Stimulated activated CD8-positive, alpha-beta memory T cell treated with anti-CD3 and anti-CD28 coated beads, Interleukin-4, amount 100 ng/mL, for 24 hours (primary cell): ENCODE data around the gene SCPEP1.

Experiments
- DNase-seq: peaks from one replicate; pipeline ENCODE4 v3.0.0-alpha.2; 2020; ENCODE audit warnings: low read depth

Gene SCPEP1

DNA sequence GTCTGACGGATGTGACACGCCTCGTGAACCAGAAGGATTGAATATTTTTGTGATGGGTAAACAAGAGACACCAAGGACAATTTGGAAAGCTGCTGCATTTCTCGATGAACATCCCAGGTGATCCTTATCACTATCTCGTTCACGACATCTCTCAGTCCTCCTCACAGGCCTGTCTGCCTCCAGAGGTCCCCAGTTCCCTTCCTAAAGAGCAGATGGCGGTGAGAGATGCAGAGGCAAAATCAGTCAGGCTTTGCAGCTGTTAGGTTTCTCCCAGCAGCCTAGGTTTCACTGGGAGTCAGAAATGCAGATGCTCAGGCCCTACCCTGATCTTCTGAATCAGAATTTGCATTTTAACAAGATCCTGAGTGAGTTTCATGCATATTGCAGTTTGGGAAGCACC is 23.6 kb downstream of the SCPEP1 start:
- no peak for DNase-seq

DNA sequence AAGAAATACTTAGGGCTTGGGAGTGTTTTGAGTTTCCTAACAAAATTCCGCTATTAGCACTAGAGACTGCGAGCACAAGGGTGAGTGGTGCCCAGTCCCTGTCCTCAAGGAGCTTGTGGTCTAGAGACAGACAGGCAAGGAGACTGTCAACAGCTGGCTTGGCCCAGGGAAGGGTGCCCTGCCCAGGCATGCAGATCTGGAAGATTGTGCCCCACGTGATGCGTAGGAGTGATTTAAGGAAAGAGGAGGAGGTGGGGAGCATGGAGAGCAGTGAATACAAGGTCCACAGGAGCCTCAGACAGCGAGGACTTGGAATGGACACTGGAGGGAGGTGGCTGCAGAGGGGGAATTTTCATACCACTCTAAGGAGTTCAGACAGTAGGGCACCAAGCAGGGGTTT is 25.0 kb downstream of the SCPEP1 start:
- DNase-seq = no peak

DNA sequence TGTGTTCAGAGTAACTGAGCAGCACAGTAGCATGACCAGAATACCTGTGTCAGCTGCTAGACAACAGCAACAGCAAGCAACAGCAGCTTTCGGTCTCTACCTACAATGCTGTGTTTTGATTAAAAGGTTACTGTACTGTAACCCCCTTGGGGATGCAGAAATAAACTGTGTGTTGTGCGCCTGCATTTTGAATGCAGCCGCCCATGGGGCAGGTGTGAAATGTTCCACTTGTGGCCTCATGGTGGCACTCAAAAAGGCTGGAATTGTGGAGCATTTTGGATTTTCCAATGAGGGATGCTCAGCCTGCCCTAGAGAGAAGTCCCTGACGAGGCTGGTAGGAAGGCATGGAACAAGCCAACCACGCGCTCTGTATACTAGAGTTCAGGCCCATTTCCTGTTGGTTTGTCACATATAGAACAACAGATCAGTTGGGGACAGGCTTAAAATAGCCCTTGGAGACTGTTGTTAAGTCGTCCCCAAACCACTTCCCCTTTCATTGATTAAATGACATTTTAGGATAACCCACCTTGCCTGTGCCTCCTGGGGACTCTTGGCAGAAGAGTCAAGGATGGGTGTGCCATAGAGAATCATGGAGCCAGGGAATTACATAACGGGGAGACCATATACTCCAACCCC is 27.1 kb downstream of the SCPEP1 start:
- no peak for DNase-seq

DNA sequence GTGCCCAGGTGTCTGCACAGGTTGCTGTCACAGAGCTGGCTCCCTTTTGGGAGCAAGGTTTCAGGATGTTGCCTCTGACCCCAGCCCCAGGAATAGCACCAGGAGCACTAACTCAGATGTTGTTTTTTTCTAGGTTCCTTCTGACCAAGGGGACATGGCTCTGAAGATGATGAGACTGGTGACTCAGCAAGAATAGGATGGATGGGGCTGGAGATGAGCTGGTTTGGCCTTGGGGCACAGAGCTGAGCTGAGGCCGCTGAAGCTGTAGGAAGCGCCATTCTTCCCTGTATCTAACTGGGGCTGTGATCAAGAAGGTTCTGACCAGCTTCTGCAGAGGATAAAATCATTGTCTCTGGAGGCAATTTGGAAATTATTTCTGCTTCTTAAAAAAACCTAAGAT is 28.1 kb downstream of the SCPEP1 start:
- DNase-seq = no peak

DNA sequence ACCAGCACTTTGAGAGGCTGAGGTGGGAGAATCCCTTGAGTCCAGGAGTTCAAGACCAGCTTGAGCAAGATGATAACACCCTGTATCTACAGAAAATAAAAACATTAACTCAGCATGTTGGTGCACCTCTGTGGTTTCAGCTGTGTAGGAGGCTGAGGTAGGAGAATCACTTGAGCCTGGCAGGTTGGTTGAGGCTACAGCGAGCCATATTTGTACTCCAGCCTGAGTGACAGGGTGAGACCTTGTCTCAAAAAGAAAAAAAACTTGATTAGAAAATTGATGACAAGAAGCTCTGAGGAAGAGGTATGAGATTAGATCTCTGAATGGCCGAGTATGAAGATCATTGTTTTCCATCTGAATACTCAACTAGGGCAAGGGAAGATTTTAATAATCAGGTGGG is 31.0 kb downstream of the SCPEP1 start:
- DNase-seq = no peak

DNA sequence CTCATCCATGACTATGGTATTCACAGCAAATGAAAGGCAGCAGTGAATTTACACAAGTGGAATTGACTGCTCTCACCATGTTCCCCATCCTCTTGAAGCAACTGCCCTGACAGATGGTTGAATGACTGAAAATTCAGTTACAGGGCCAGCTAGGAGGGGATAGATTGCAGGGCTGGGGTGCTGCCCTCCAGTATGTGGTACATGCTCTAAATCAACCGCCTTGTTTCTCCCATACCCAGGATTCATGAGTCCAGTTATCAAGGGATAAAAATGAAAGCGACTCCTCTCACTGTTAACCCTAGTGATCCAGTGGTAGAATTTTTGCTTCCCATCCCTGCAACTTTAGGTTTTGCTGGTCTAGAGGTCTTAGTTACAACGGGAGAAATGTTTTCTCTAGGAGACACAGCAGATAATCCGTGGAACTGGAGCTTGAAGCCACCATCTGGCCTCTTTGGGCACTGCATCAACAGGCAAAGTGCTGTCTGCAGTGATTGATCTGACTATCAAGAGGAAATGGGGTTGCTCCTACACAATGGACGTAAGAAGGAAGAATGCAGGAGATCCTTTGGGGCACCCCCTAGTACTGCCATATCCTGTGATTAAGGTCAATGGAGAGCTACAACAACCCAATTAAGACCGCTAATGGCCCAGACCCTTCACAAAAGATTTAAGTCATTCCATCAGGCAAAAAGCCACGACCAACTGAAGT is 32.0 kb downstream of the SCPEP1 start:
- peak; percentile 6 for DNase-seq

DNA sequence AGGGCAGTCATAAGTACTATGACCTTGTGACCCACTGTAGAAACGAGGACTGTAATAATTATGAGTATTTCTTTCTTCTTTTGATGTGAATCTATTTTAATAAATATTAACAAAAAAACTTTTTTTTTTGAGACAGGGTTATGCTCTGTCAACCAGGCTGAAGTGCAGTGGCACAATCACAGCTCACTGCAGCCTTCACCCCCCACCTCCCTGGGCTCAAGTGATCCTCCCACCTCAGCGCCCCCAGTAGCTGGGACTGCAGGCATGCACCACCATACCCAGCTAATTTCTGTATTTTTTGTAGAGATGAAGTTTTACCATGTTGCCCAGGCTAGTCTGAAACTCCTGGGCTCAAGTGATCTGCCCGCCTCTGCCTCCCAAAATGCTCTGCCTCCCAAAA is 32.6 kb downstream of the SCPEP1 start:
- DNase-seq = no peak

DNA sequence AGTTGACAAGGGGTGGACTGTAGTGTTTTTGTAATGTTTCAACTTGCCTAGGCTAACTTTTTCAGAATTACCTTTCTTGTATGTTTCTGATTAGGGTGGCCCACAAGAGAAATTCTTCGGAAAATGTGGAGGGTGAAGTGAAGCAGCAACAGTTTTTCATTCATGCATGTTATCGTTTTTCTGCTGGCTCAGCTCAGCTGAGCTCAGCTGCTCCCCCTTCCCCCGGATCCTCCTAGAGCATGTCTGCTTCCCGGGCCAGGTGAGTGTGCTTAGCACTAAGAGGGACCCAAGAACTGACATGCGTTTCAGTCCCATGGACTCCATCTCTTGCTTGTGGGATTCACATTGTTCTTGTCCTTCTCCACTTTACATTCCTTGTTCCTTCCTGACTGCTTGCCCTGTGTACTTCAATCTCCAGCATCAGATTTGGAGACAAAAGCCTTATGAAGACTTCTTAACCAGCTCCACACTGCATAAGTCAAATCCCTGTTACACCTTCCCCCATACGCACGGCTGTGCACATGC is 33.6 kb downstream of the SCPEP1 start:
- DNase-seq = no peak

DNA sequence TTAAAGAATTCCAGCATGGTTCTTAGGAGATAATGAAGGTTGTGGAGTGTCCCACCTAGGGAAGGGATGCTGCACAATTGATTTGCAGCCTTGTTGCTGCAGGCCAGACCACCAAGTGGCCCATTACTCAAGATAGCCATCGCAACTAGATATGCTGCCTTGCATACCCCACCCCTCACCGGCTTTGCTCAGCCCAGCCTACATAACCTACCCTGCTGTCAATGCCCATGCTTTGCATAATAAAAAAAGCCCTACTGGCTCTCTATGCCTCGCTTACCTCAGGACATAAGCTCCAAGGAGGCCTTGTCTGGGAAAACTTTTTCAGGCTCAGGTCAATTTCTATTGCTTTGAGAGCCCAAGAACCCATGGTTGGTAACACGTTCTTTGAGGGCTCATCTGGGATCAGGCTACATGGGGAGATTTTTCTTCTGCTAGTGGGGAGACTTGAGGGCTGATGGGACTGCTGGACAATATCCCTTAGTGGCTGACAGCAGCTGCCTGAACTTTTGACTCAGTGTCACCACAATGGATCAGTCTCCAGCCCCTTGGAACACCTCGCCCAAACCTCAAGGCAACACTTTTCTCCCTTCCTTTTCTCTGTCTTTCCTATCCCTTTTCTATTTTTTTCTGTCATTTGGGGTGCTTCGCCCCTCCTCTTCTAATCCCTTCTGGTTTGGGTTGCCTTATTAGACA is 38.3 kb downstream of the SCPEP1 start:
- no peak for DNase-seq

DNA sequence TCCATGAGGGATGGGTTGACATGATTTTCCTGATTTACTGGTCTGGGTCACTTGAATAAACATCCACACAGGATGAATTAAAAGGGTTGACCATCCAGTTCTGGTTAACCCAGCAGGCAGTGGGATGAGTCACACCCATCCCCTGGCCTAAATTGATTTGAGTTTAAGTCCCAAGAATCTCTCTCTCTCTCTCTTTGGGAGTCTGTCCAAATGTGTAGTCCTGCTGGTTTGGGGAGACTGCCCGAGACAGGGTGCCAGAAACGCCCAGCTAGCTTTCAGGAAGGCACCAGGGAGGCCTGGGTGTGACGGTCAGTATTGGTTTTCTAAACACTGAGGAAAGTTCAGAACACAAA is 38.8 kb downstream of the SCPEP1 start:
- DNase-seq = no peak

DNA sequence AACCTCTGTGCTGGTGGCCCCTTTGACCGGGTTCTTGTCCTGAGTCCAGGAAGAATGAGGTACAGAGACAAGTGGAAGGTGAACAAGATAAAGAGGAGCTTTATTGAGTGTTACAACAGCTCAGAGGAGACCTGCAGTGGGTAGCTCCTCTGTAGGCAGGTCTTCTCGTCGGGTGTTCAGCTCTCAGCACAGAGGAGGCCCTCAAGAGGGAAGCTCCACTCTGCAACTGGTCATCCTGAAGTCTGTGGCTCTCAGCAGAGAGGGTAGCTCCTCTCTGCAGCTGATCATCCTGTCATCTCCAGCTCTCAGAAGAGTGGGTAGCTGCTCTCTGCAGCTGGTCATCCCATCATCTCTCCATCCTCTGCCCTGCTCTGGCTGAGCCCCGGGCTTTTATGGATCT is 39.7 kb downstream of the SCPEP1 start:
- no peak for DNase-seq

DNA sequence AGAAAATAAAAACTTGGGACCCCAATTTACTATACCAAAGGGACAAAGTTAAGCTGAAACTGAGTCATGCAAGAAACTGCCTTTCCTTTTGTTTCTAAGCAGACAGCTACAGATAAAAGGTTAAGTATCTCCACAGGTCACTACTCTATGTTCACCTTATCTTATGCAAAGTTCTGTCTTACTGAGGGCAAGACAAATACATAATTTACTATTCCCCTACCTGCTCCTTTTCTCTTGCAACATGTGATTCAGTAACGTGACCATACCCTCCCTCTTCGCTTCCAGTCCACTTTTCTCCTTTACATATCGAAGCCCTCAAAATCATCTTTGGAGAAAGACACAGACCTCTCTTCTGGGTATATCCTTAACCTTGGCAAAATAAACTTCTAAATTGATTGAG is 42.3 kb downstream of the SCPEP1 start:
- DNase-seq = no peak

DNA sequence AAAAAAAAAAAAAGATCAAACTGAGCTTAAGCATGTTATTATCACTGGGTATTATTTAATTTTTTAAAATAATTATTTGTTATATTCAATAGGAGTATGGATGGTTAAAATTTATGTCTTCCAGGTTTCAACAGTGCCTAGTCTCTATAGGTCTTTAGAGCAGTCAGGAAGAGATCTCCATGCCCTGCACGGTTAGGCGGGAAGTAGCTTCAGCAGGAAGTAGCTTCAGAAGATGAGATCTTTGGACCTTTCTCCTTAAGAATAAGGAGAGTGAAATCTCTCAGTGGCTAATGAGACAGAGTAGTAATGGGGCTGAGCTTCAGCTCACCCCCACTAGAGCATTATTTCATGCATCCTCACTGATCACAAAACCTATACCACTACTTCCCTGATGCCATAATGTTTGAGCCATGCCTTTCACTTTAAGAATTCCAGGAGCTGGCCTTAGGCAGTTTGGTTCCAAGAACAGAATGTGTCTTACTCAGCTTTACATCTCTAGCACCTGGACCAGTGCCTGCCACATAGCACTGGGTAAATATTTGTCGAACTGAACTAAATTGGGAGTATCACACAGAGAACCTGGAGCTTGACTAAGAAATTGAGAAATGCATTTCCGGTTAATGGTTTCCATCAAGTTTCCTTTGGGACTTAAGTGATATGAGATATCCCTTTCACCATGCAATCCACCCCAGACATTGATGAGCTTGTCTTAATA is 43.5 kb downstream of the SCPEP1 start:
- no peak for DNase-seq

DNA sequence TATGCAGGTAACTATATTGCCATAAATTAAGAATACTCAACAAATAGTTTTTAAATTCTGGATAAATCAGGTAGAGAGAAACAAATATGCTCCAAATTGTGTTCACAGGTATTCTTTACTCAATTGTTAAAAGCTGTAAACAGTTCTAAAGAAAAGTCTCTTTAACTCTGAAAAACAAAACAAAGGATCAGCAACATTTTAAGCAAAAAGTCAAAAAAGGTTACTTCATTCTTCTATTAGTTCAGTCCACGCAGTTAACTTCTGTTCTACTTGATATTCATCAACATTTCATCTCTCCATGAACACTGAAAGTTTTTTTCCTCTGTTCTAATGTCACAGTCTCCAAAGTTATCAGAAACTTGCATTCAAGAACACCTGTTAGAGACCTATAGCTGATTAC is 47.9 kb downstream of the SCPEP1 start:
- no peak for DNase-seq

DNA sequence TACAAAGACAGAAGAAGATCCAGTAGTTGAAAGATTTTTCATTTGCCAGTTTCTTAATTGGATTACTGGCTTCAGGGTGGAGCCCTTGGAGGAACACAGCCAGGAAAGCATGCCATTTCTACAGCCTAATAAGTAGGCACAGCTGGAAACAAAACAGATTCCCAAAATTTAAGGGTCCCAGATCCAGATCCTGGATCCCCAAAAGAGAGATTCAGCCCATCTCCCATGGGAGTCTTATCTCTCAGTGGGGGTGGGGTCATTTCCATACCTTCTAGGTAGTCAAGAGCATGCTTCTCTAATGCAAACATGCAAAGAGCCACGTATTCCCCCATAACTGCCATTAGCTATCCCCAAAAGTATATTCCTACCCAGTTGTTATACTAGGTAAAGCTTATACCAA is 49.9 kb downstream of the SCPEP1 start:
- DNase-seq = no peak

DNA sequence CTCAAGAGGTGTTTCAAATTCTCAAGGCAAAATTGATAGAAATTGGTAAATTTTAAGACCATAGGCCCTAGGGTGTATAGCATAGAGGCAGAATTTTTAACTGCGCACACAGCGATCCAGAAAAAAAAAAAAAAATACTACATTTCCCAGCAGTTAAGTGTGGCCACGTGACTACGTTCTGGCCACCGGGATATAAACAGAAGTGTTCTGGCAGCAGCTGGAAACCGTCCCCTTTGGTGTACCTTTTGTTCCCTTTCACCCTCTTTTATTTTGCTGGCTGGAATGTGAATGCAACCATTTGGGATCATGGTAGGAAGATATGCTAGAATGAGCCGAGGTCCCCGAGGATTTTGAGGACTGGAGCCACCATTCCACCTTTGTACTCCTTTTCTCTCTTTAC is 54.4 kb downstream of the SCPEP1 start:
- no peak for DNase-seq

DNA sequence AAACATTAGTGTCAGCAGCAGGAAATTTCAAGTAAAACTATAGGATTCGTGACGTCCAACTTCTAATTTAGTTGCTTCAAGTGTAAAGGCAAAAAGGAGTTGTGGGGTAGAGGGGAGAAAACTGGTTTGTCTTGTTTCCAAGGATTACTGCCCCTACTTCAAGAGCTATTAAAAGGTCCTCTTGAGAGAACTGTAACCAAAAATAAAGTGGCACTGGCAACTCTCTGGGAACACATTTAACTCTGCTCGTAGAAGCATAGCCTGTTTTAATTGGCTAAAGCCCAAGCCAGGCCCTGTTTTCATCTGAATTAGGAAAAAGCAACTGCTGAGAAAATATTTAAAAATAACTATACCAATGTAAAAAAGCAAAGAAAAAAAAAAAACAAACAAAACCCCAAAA is 55.4 kb downstream of the SCPEP1 start:
- DNase-seq = no peak

DNA sequence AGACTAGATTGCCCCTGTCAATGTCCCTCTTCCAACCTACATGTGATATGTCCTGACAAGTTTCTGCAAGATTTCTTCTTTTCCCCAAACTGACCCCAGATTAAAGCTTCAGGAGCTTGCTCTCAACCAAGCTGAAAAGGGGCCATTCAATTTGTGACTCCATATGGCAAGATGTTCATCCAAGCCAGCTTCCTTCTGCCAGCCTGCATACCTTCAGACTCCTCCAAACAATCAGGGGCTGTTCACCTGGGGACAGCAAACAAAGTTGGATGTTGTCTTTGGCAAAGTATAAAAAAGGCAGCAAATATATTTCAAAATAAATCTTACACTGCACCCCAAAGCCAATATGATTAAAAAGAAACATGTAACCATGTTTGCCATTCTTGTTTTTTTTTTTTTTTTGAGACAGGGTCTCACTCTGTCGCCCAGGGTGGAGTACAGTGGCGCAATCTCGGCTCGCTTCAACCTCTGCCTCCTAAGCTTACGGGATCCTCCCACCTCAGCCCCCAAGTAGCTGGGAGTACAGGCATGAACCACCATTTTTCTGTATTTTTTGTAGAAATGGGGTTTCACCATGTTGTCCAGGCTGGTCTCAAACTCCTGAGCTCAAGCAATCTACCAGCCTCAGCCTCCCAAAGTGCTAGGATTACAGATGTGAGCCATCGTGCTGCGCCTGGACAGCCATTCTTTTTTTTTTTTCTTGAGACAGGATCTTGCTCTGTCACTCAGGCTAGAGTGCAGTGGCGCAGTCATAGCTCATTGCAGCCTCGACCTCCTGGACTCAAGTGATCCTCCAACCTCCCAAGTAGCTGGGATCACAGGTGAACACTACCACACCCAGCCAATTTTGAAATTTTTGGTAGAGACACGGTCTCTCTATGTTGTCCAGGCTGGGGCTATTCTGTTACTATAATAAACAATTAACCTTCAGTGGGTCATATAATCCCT is 57.1 kb downstream of the SCPEP1 start:
- no peak for DNase-seq

DNA sequence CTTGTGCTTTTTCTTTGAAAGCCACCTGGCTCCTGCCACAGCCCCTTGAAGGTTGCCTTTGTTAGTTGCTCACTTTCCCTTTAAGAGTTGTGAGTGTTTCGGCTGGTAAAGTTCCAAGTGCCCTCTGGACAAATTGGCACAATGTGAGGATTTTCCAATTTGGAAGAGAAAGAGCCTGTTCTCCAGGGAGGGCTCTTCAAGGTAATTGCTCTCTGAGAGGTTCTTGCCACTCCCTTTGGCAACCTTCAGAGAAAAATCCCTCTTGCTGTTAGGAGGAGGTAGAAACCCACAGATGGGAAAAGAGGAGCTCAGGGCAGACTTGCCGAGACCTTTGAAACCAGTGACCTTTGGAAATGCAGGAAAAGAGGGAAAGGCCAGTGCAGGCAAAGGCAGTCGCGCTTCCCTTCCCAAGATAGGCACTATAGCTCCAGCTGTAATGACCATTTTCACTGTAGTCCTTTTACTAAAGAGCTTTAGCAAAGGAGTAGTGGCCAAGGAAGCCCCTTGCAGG is 58.1 kb downstream of the SCPEP1 start:
- no peak for DNase-seq

DNA sequence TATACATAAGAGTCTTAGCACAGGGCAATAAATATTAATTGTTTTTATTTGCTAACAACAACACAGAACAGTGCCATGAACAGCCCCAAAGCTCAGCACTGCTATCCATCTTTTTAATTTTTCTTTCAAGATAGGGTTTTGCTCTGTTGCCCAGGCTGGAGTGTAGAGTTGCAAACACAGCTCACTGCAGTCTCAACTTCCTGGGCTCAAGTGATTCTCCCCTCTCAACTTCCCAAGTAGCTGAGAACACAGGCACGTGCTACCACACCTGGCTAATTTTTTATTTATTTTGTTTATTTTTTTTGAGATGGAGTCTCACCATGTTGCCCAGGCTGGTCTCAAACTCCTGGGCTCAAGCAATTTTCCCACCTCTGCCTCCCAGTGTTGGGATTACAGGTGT is 59.5 kb downstream of the SCPEP1 start:
- DNase-seq = no peak

DNA sequence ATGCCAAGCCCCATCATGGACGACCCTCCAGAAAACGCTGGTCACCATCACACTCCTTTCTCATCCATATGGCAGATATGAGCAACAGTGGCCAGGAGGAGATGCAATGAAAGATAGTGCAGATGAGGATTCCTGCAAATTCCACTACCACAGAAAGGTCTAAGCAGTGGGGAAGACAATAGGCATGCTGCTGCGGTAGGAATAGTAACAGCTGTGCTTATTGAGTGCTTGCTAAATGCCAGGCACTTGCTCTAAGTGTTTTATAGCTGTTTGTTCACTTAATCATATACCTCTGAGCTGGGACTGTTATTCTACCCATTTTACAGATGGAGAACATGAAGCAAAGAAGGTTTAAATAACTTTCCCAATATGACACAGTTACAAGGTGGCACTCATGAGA is 60.6 kb downstream of the SCPEP1 start:
- DNase-seq = no peak
